Fibroblast of pulmonary artery (primary cell): ENCODE data around the gene CEP78.

ENCODE experiments used
- DNase-seq: peaks from one replicate; pipeline ENCODE4 v3.0.0-alpha.2; 2010; ENCODE audit warnings: low read depth
- H3K4me3 ChIP-seq: replicated peaks from 2 replicates; pipeline ENCODE4 v1.5.1; 2011; ENCODE audit warnings: low read depth, mild to moderate bottlenecking, control low read depth, low read length, moderate library complexity
- CTCF ChIP-seq: IDR thresholded peaks from 2 replicates; pipeline ENCODE4 v1.5.1; 2011; ENCODE audit warnings: mild to moderate bottlenecking, control low read depth, low read length, inconsistent platforms; ENCODE audit errors: missing control alignments

CEP78 gene

GRCh38 chr9:78314550-78314949 lies 78.7 kb downstream of the CEP78 start:
- no peak for TF ChIP-seq CTCF
- DNase-seq, result no peak
- H3K4me3 ChIP-seq, result no peak overlapping the region

DNA sequence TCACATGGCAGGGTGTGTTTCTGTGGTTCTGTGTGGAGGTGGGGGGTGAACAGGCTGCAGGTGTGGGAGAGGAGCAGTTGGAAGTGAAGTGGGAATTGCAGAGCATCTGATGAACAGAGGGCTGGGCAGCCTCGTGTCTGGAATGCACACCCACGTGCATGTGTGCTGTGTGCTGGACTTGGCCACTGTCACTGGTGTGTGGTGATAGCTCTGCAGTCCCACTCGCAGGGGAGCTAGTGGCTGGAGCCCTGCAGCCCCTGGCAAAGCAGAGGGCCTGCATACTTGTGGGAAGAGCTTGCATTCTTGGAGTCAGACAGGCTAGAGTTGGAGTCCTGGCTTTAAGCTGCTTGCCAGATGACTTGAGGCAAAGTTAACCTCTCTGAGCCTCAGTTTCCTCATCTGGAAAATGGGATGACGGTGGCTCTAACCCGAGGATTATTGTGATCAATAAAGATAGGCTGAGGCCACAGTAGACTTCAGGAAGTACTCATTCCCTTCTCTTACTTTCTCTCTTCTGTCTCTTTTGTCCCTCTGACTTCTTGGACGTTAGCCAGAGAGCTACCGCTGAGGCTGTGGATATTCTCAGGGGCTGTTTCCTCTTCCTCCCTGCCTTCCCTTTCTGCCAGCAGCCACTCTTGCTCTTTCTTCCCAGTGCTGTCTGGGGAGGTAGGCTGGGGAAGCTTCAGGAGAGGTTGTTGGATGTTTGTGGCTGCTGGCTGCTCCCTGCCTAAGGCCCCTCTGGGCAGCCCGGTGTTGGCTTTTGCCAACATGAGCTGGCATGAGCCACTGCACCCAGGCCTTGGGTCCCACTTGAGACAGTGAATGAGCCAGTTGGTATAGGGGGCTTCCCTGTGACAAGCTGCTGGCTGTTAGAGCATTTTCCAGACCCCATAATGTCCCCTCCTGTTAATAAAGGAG lies 79.3 kb downstream of the CEP78 start:
- TF ChIP-seq CTCF, result no peak
- DNase-seq, result peak; percentile 45
- no peak overlapping the region for H3K4me3 ChIP-seq

DNA sequence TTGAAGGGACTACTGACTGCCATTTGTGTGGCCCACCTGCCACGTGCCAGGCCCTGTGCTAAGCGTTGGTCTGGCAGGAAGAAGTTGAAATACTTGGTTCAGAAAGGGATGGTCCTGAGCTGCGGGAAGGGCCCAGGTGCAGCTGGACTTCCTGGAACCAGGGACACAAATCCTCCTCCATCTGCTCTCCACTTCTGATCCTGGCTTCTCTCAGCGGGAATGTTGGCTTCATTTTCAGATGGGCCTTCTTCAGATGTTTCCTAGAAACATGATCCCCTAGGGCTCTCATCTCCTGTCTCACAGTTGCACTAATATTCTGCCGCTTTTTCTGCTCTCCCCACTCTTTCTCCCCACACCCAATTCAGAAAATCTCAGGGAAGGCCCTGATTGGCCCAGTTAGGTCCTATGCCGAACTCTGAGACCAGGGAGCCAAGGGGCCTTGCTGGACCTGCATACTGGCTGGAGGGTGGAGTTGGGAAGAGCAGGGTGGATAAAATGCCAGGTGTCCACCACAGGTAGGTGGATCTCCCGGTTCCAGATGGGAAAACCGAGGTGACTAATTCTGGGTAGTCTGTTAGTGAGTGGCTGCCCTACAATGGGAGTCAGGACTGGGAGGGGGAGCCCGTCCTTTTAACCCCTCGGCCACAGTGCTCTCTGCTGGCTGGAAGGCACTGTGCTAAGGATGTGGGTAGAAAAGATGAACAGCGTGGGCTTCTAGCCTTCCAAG lies 80.5 kb downstream of the CEP78 start:
- no peak for TF ChIP-seq CTCF
- no peak for DNase-seq
- H3K4me3 ChIP-seq, result no peak overlapping the region

GRCh38 chr9:78319197-78320029 lies 83.5 kb downstream of the CEP78 start:
- no peak for DNase-seq
- no peak overlapping the region for H3K4me3 ChIP-seq
- no peak for TF ChIP-seq CTCF

DNA sequence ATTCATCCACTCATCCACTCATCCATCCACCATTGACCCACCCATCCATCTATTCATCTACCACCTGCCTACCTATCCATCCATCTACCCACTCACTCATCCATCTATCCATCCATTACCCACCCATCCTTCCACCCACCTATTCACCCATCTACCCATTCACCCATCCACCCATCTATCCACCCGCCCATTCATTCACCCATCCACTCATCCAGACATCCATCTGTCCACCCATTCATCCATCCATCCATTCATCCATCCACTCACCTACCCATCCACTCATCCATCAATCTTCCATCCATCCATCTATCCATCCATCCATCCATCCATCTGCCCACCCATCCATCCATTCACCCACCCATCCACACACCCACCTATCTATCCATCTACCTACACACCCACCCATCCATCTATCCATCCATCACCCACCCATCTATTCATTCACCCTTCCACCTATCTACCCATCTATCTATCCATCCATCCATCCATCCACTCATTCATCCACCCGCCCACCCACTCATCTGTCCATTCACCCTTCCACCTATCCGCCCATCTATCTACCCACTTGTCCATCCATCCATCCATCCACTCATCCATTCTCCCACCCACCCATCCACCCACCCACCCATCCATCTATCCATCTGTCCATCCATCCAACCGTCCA lies 84.3 kb downstream of the CEP78 start:
- no peak for DNase-seq
- H3K4me3 ChIP-seq, result no peak overlapping the region
- TF ChIP-seq CTCF, result no peak

DNA sequence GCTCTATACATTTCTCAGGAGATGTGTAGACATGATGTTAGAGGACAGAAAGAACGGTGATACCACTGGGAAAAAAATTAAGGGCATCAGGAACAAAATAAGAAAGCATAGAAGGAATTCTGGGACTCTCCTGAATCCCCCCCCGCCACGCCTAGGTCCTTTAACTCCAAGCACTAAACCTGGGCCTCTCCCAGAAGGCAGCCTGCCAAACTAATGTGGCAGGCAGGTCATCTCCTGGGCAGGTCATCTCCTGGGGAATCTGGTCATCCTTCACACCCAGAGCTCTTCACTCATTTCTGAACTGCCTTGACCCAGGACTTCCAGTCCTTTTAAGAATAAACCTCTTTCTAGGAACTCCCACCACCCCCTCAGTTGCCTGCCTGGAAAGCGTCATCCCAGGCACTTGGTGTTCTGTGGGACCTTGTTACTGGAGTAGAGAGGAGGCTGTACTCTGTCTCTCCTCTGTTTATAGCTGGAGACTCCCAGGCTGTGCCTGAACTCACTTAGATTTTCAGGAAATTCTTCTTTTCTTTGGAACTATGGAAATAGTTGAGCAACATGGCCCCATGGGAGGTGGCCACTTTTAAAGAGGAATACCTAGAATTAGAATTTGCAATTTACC lies 85.1 kb downstream of the CEP78 start:
- no peak for TF ChIP-seq CTCF
- DNase-seq, result peak; percentile 22
- no peak overlapping the region for H3K4me3 ChIP-seq
